Astrocyte of the cerebellum (primary cell): ENCODE measurements around the gene C1QTNF1.

Experiments
- DNase-seq: peaks from one replicate; pipeline ENCODE4 v3.0.0-alpha.2; 2011; ENCODE audit warnings: low read depth
- H3K4me3 ChIP-seq: 2 replicates; pipeline ENCODE4 v1.5.1; 2011; ENCODE audit warnings: mild to moderate bottlenecking, low read depth, low read length, moderate library complexity
- in situ Hi-C: cut with HindIII; loops from 2 replicates; pipeline ENCODE4 v1.10.0; 2017; ENCODE audit warnings: low sequenced_read_pairs
- TF ChIP-seq, protein P1 (sequence below): IDR thresholded peaks from 2 replicates; pipeline ENCODE4 v1.5.1; 2012; ENCODE audit warnings: low read length, low read depth, moderate library complexity, mild to moderate bottlenecking; ENCODE audit errors: missing control alignments

Gene C1QTNF1

GRCh38 chr17:79033046-79033616 is 9.2 kb downstream of the C1QTNF1 start:
- TF ChIP-seq, protein P1, sequence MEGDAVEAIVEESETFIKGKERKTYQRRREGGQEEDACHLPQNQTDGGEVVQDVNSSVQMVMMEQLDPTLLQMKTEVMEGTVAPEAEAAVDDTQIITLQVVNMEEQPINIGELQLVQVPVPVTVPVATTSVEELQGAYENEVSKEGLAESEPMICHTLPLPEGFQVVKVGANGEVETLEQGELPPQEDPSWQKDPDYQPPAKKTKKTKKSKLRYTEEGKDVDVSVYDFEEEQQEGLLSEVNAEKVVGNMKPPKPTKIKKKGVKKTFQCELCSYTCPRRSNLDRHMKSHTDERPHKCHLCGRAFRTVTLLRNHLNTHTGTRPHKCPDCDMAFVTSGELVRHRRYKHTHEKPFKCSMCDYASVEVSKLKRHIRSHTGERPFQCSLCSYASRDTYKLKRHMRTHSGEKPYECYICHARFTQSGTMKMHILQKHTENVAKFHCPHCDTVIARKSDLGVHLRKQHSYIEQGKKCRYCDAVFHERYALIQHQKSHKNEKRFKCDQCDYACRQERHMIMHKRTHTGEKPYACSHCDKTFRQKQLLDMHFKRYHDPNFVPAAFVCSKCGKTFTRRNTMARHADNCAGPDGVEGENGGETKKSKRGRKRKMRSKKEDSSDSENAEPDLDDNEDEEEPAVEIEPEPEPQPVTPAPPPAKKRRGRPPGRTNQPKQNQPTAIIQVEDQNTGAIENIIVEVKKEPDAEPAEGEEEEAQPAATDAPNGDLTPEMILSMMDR, result no peak
- in situ Hi-C loops, result no loop called here
- no peak for DNase-seq
- H3K4me3 ChIP-seq, result no peak overlapping the region

GRCh38 chr17:79033741-79034501 is 10.0 kb downstream of the C1QTNF1 start:
- H3K4me3 ChIP-seq, result no peak overlapping the region
- TF ChIP-seq, protein P1, result no peak
- no peak for DNase-seq
- in situ Hi-C loops, result no loop called here

GRCh38 chr17:79034931-79035485 is 11.0 kb downstream of the C1QTNF1 start:
- TF ChIP-seq, protein P1, result no peak
- in situ Hi-C loops, result no loop called here
- H3K4me3 ChIP-seq, result no peak overlapping the region
- no peak for DNase-seq

DNA sequence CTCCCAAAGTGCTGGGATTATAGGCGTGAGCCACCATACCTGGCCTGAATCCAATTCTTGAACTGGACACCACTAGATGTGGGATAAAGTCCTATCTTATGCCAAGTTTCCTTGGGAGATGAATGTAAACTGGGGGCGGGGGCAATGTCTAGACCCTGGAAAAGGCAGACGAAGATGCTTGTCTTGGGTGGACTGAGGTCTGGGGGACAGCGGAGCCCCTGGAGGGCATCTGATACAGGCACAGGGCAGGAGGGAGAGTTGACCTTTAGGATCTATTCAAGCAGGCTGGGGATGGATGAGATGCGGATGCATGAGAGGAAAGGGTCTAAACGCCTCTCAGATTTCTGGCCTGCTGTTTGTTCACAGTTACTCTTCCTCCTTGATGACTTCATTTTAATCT is 11.7 kb downstream of the C1QTNF1 start:
- in situ Hi-C loops, result no loop called here
- TF ChIP-seq, protein P1, result no peak
- H3K4me3 ChIP-seq, result no peak overlapping the region
- DNase-seq, result no peak

GRCh38 chr17:79036181-79036580 is 12.2 kb downstream of the C1QTNF1 start:
- in situ Hi-C loops, result no loop called here
- no peak for DNase-seq
- TF ChIP-seq, protein P1, result no peak
- no peak overlapping the region for H3K4me3 ChIP-seq

GRCh38 chr17:79036596-79036995 is 12.6 kb downstream of the C1QTNF1 start:
- TF ChIP-seq, protein P1, result no peak
- no peak overlapping the region for H3K4me3 ChIP-seq
- no peak for DNase-seq
- in situ Hi-C loops, result no loop called here
